Lung (tissue), 12 donors: ENCODE measurements around the gene ATP7A. TPM values are rescaled to one million over a fixed set of nuclear protein-coding genes. Genes with fewer than 3 reads are reported as not detected.
A peak's percentile ranks its signal among the peaks of the same experiment; 100 is the strongest.

Experiments used
- ATAC-seq: fragments of 200-7000 bp; cut with Tn5 transposase; one replicate; pipeline ENCODE4 v1.9.1; 2020; ENCODE audit warnings: moderate number of reproducible peaks; ENCODE audit not compliant: insufficient read depth, low FRiP score
- DNase-seq, 3 donors: peaks; one replicate each; pipeline ENCODE4 v3.0.0-alpha.2; 2013 to 2017
- H3K27ac ChIP-seq, 2 donors: one replicate each; pipeline ENCODE4 v1.5.1; 2013; ENCODE audit warnings: mild to moderate bottlenecking in 2 of 2, moderate library complexity in 2 of 2, control low read depth in 1 of 2, inconsistent platforms in 1 of 2, low read depth in 1 of 2, low read length in 1 of 2
- H3K27me3 ChIP-seq, 3 donors: one replicate each; pipeline ENCODE4 v1.5.1; 2013; ENCODE audit warnings: low read length in 2 of 3; ENCODE audit not compliant: control insufficient read depth in 3 of 3, insufficient read depth in 3 of 3
- H3K36me3 ChIP-seq, 4 donors: one replicate each; pipeline ENCODE4 v1.5.1; 2013; ENCODE audit warnings: low read length in 4 of 4, mild to moderate bottlenecking in 1 of 4, moderate library complexity in 1 of 4; ENCODE audit not compliant: control insufficient read depth in 4 of 4, insufficient read depth in 4 of 4
- H3K4me1 ChIP-seq, 5 donors: one replicate each; pipeline ENCODE4 v1.5.1; 2013; ENCODE audit warnings: low read length in 5 of 5, mild to moderate bottlenecking in 2 of 5, moderate library complexity in 1 of 5; ENCODE audit not compliant: control insufficient read depth in 5 of 5, insufficient read depth in 5 of 5
- H3K4me3 ChIP-seq: one replicate; pipeline ENCODE4 v1.5.1; 2013; ENCODE audit warnings: mild to moderate bottlenecking, control low read depth, moderate library complexity
- H3K9ac ChIP-seq, 2 donors: one replicate each; pipeline ENCODE4 v1.5.1; 2013; ENCODE audit warnings: low read length in 2 of 2, control low read depth in 1 of 2; ENCODE audit not compliant: insufficient read depth in 1 of 2
- H3K9me3 ChIP-seq, 4 donors: one replicate each; pipeline ENCODE4 v1.5.1; 2013; ENCODE audit warnings: low read length in 3 of 4, mild to moderate bottlenecking in 1 of 4, moderate library complexity in 1 of 4; ENCODE audit not compliant: control insufficient read depth in 4 of 4, insufficient read depth in 3 of 4
- CTCF ChIP-seq: IDR thresholded peaks from 2 replicates; pipeline ENCODE4 v1.5.1; 2012; ENCODE audit warnings: mild to moderate bottlenecking; ENCODE audit errors: control extremely low read depth, extremely low read depth
- WGBS, 2 donors: extraction: QIAGEN DNeasy Blood & Tissue Kit; methylation state at CpG; one replicate each; pipeline ENCODE4 v1.1.7; 2013; 5-methylcytosine and 5-hydroxymethylcytosine counted together
- polyA plus RNA-seq, 2 donors: library from polyadenylated mRNA; stranded (reverse); fragments of 200-250 nt; gene quantifications; one replicate each; pipeline ENCODE4 v1.2.1, GENCODE V29; 2013
- total RNA-seq, 2 donors: library from RNA; depleted of rRNA in 1 of 2; stranded (reverse); fragments of >200 nt in 1 of 2; gene quantifications; one replicate each; pipeline ENCODE4 v1.2.1, GENCODE V29; 2014 to 2021
- donor health status: control.
- donor health status: control.
- donor health status: Bipolar disorder and iron deficiency.
- donor health status: healthy.
- donor health status: DM: yes; HTN: yes; CAD: no.

The ATP7A gene
- total and polyA plus RNA-seq, 4 donors = 2.5 to 23.5 (median 7.5) TPM

- Histone ChIP-seq H3K36me3 (no peaks in the 10 kb centered on the region), H3K27me3 (no peaks in the 10 kb centered on the region), H3K27ac (no peak overlapping the region), H3K9ac (no peak overlapping the region), H3K9me3 (no peaks in the 10 kb centered on the region), H3K4me3 (no peak overlapping the region), H3K4me1 (no peaks in the 10 kb centered on the region)
- TF ChIP-seq CTCF = no peak
- 87 to 97% methylated on average over 4 of the region's 4 CpGs for WGBS, 2 donors
- DNase-seq (no peak), ATAC-seq (no peak)
These were observed 69.4 kb downstream of the ATP7A start for GRCh38 chrX:77979870-77980269.

DNA sequence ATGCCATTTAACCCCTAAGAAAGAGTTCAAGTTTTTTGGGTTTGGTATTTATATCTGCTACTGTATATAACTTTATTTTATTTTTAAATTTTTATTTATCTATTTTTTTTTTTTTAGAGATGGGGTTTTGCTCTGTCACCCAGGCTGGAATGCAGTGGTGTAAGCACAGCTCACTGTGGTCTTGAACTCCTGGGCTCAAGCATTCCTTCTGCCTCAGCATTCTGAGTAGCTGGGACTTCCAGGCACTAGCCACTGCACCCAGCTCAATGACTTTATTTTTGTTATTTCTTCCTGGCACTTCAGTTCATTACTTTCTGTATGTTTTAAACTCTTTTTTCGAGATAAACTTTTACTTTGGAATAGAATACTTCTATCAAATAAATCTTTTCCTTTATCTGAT, 101.4 kb downstream of the ATP7A start:
- 72 to 91% methylated on average over 1 of the region's 1 CpG for WGBS, 2 donors
- Histone ChIP-seq H3K9ac (no peak overlapping the region), H3K4me3 (no peak overlapping the region), H3K36me3 (peaks cover 0 to 4% (median 0%) of the 10 kb centered on the region in 4 donors), H3K4me1 (no peaks in the 10 kb centered on the region), H3K9me3 (no peaks in the 10 kb centered on the region), H3K27ac (no peak overlapping the region), H3K27me3 (no peaks in the 10 kb centered on the region)
- ATAC-seq = no peak
- DNase-seq = no peak
- no peak for TF ChIP-seq CTCF

GRCh38 chrX:78019586-78020483, 109.3 kb downstream of the ATP7A start:
- WGBS, 2 donors = 68 to 89% methylated on average over 12 of the region's 12 CpGs
- H3K4me3 ChIP-seq = no peak overlapping the region
- no peaks in the 10 kb centered on the region for H3K4me1 ChIP-seq
- H3K27ac ChIP-seq = peak overlapping the region in 1 of 2 donors; percentile 63
- DNase-seq (peak in 1 of 3 donors; percentile 37), ATAC-seq (no peak)
- H3K27me3 ChIP-seq = no peaks in the 10 kb centered on the region
- no peak for TF ChIP-seq CTCF
- H3K9me3 ChIP-seq = no peaks in the 10 kb centered on the region
- peaks cover 0 to 3% (median under 1%) of the 10 kb centered on the region in 4 donors for H3K36me3 ChIP-seq
- no peak overlapping the region for H3K9ac ChIP-seq
